ENCODE data around the gene POLR2A. TPM values are rescaled to one million over a fixed set of nuclear protein-coding genes. Genes with fewer than 3 reads are reported as not detected.

The POLR2A gene
- total and polyA plus RNA-seq, 2 donors (not counting 3 experiments of a cell fraction or from before 2014, with no cell fraction given), result 45.9 to 145 TPM

GRCh38 chr17:7548585-7549400 lies 64.6 kb downstream of the POLR2A start, which contains the start of gene TNFSF12:
Gene TNFSF12 (plus strand): TSS chr17:7549058. CDS start chr17:7549154, 96 bp downstream.
- no peaks in the 10 kb centered on the region for H3K79me2 ChIP-seq (ENCODE audit: control insufficient read depth, insufficient read depth, low read length)
- peak; percentile 40 for DNase-seq (ENCODE audit: low read depth, low spot score)
- BruUV-seq (replicated peaks), result no TSS peak
- peak within 1 kb of the TSS; percentile 87 for H3K4me2 ChIP-seq (ENCODE audit: insufficient read depth, low read length)
- no peaks in the 10 kb centered on the region for H3K36me3 ChIP-seq (ENCODE audit: control insufficient read depth in 2 of 2, extremely low read depth in 1 of 2, insufficient read depth in 2 of 2, low read length in 2 of 2)
- no peaks in the 10 kb centered on the region for H3K9me1 ChIP-seq (replicated peaks; ENCODE audit: control insufficient read depth, extremely low read depth, insufficient read depth, low read length)
- H3K4me3 ChIP-seq (replicated peaks in 1 of 3; ENCODE audit: insufficient read depth in 1 of 3, low read depth in 1 of 3, low read length in 3 of 3), result peak within 1 kb of the TSS; percentile 24 to 60 (median 40)
- no peaks in the 10 kb centered on the region for H3K9me3 ChIP-seq (replicated peaks; ENCODE audit: control insufficient read depth, insufficient read depth, low read length)
- H3K4me1 ChIP-seq (ENCODE audit: control insufficient read depth, extremely low read depth, insufficient read depth, low read length), result peaks cover 10% of the 10 kb centered on the region
- H3K9ac ChIP-seq (replicated peaks; ENCODE audit: extremely low read depth, insufficient read depth, low read length), result peak within 1 kb of the TSS; percentile 49
- H3K27me3 ChIP-seq (ENCODE audit: control insufficient read depth in 2 of 2, insufficient read depth in 2 of 2, low read length in 2 of 2), result no peaks in the 10 kb centered on the region
- TF ChIP-seq MYC (IDR thresholded peaks at IDR 0.05; ENCODE audit: low read depth, low read length) (no peak), POLR2AphosphoS5 (IDR thresholded peaks at IDR 0.05; ENCODE audit: insufficient read depth, low read depth, low read length) (peak; percentile 32), POLR2A (IDR thresholded peaks at IDR 0.05; ENCODE audit: low read depth, low read length) (peak; percentile 72), EZH2 (IDR thresholded peaks at IDR 0.05; ENCODE audit: borderline replicate concordance, low read depth, low read length, severe bottlenecking) (no peak)
- TF ChIP-seq, protein P1, sequence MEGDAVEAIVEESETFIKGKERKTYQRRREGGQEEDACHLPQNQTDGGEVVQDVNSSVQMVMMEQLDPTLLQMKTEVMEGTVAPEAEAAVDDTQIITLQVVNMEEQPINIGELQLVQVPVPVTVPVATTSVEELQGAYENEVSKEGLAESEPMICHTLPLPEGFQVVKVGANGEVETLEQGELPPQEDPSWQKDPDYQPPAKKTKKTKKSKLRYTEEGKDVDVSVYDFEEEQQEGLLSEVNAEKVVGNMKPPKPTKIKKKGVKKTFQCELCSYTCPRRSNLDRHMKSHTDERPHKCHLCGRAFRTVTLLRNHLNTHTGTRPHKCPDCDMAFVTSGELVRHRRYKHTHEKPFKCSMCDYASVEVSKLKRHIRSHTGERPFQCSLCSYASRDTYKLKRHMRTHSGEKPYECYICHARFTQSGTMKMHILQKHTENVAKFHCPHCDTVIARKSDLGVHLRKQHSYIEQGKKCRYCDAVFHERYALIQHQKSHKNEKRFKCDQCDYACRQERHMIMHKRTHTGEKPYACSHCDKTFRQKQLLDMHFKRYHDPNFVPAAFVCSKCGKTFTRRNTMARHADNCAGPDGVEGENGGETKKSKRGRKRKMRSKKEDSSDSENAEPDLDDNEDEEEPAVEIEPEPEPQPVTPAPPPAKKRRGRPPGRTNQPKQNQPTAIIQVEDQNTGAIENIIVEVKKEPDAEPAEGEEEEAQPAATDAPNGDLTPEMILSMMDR (IDR thresholded peaks at IDR 0.05; ENCODE audit: extremely low read depth in 1 of 2, insufficient read depth in 1 of 2, low read depth in 1 of 2, low read length in 2 of 2), result peak in 1 of 2 donors; percentile 31
- CTCF ChIA-PET, result interaction anchor here (0.8 to 5.1 kb wide), 5 partner anchors 9 to 34 kb away, joined by 3 to 32 read pairs (median 4); partner anchors contain the start of gene TNFSF13
- peak within 1 kb of the TSS; percentile 68 for H2AFZ ChIP-seq (ENCODE audit: low read depth, low read length)
- intact Hi-C loops (cut with micrococcal nuclease) (no loop called here), dilution Hi-C loops (cut with MboI; ENCODE audit: extremely low pct_ligation_motif_present, low sequenced_read_pairs) (no loop called here)
- no peaks in the 10 kb centered on the region for H4K20me1 ChIP-seq (replicated peaks; ENCODE audit: control insufficient read depth, extremely low read depth, insufficient read depth, low read length)
- no peak within 1 kb of the TSS for H3K27ac ChIP-seq (ENCODE audit: insufficient read depth, low read depth, low read length)
- POLR2A ChIA-PET, result no interaction called here
- peak; percentile 67 for FAIRE-seq

Small RNA genes within 50 kb of the gene (small RNA-seq; reads per million reads assigned to genes)
- not detected for gene RF00019 (ENCODE audit: insufficient read depth, insufficient read length, low read depth, low replicate concordance)

Other genes with a start within 250 kb of the POLR2A start
Only the 30 nearest of the 40 such genes appear.
- gene SLC2A4, start 202.6 kb upstream of the POLR2A start, total RNA-seq, result 0.23 TPM in 1 of 2 replicates, not detected in the other
- 0.12 and 0.18 TPM in 2 replicates for gene SLC2A4, start 202.6 kb upstream of the POLR2A start, polyA plus RNA-seq
- 0.31 TPM in 1 of 2 replicates, not detected in the other for gene YBX2, start 189.7 kb upstream of the POLR2A start, total RNA-seq
- gene YBX2, start 189.7 kb upstream of the POLR2A start, polyA plus RNA-seq, result 0.15 and 0.18 TPM in 2 replicates
- 847 and 859 TPM in 2 replicates for gene EIF5A, start 176.7 kb upstream of the POLR2A start, total RNA-seq
- 650 and 689 TPM in 2 replicates for gene EIF5A, start 176.7 kb upstream of the POLR2A start, polyA plus RNA-seq
- 51.6 and 61.3 TPM in 2 replicates for gene GPS2, start 169.0 kb upstream of the POLR2A start, total RNA-seq
- gene GPS2, start 169.0 kb upstream of the POLR2A start, polyA plus RNA-seq, result 132 and 169 TPM in 2 replicates
- gene NEURL4, start 155.0 kb upstream of the POLR2A start, total RNA-seq, result 34.2 and 44.9 TPM in 2 replicates
- gene NEURL4, start 155.0 kb upstream of the POLR2A start, polyA plus RNA-seq, result 24.3 and 32.0 TPM in 2 replicates
- not detected in 2 replicates for gene ACAP1, start 147.8 kb upstream of the POLR2A start, total RNA-seq
- 0.46 TPM in 1 of 2 replicates, not detected in the other for gene ACAP1, start 147.8 kb upstream of the POLR2A start, polyA plus RNA-seq
- 3.5 and 3.8 TPM in 2 replicates for gene KCTD11, start 132.2 kb upstream of the POLR2A start, total RNA-seq
- 6.5 and 6.7 TPM in 2 replicates for gene KCTD11, start 132.2 kb upstream of the POLR2A start, polyA plus RNA-seq
- gene TMEM95, start 129.2 kb upstream of the POLR2A start, total RNA-seq, result not detected in 2 replicates
- not detected in 2 replicates for gene TMEM95, start 129.2 kb upstream of the POLR2A start, polyA plus RNA-seq
- gene TNK1, start 103.3 kb upstream of the POLR2A start, total RNA-seq, result 0.58 and 0.67 TPM in 2 replicates
- gene TNK1, start 103.3 kb upstream of the POLR2A start, polyA plus RNA-seq, result 0.14 and 0.22 TPM in 2 replicates
- gene PLSCR3, start 89.8 kb upstream of the POLR2A start, total RNA-seq, result 54.5 and 59.9 TPM in 2 replicates
- 94.8 and 111 TPM in 2 replicates for gene PLSCR3, start 89.8 kb upstream of the POLR2A start, polyA plus RNA-seq
- 57.3 and 67.4 TPM in 2 replicates for gene TMEM256, start 80.3 kb upstream of the POLR2A start, total RNA-seq
- 148 and 218 TPM in 2 replicates for gene TMEM256, start 80.3 kb upstream of the POLR2A start, polyA plus RNA-seq
- 25.9 and 29.2 TPM in 2 replicates for gene NLGN2, start 76.5 kb upstream of the POLR2A start, total RNA-seq
- gene NLGN2, start 76.5 kb upstream of the POLR2A start, polyA plus RNA-seq, result 15.4 and 15.5 TPM in 2 replicates
- gene SPEM1, start 64.0 kb upstream of the POLR2A start, total RNA-seq, result not detected in 2 replicates
- not detected in 2 replicates for gene SPEM1, start 64.0 kb upstream of the POLR2A start, polyA plus RNA-seq
- not detected in 2 replicates for gene SPEM2, start 58.8 kb upstream of the POLR2A start, total RNA-seq
- not detected in 2 replicates for gene SPEM2, start 58.8 kb upstream of the POLR2A start, polyA plus RNA-seq
- not detected in 2 replicates for gene SPEM3, start 55.5 kb upstream of the POLR2A start, total RNA-seq
- gene SPEM3, start 55.5 kb upstream of the POLR2A start, polyA plus RNA-seq, result not detected in 2 replicates
- gene TMEM102, start 48.9 kb upstream of the POLR2A start, total RNA-seq, result 6.1 and 6.5 TPM in 2 replicates
- gene TMEM102, start 48.9 kb upstream of the POLR2A start, polyA plus RNA-seq, result 5.8 and 8.4 TPM in 2 replicates
- 1.8 TPM in 1 of 2 replicates, not detected in the other for gene FGF11, start 44.9 kb upstream of the POLR2A start, total RNA-seq
- 0.70 and 0.92 TPM in 2 replicates for gene FGF11, start 44.9 kb upstream of the POLR2A start, polyA plus RNA-seq
- gene CHRNB1, start 39.3 kb upstream of the POLR2A start, total RNA-seq, result 5.4 and 5.6 TPM in 2 replicates
- 9.3 and 9.6 TPM in 2 replicates for gene CHRNB1, start 39.3 kb upstream of the POLR2A start, polyA plus RNA-seq
- gene ZBTB4, start 4.7 kb upstream of the POLR2A start, total RNA-seq, result 26.5 and 27.4 TPM in 2 replicates
- gene ZBTB4, start 4.7 kb upstream of the POLR2A start, polyA plus RNA-seq, result 15.1 and 15.7 TPM in 2 replicates
- not detected in 2 replicates for gene SLC35G6, start 2.9 kb upstream of the POLR2A start, total RNA-seq
- not detected in 2 replicates for gene SLC35G6, start 2.9 kb upstream of the POLR2A start, polyA plus RNA-seq
- gene TNFSF12, start 64.7 kb downstream of the POLR2A start, total RNA-seq, result 21.0 and 28.4 TPM in 2 replicates
- gene TNFSF12, start 64.7 kb downstream of the POLR2A start, polyA plus RNA-seq, result 39.4 and 40.5 TPM in 2 replicates
- 3.7 and 5.4 TPM in 2 replicates for gene TNFSF13, start 74.4 kb downstream of the POLR2A start, total RNA-seq
- 3.6 and 4.3 TPM in 2 replicates for gene TNFSF13, start 74.4 kb downstream of the POLR2A start, polyA plus RNA-seq
- gene SENP3, start 77.6 kb downstream of the POLR2A start, total RNA-seq, result 56.5 and 63.4 TPM in 2 replicates
- 91.6 and 96.5 TPM in 2 replicates for gene SENP3, start 77.6 kb downstream of the POLR2A start, polyA plus RNA-seq
- 2.9 and 4.5 TPM in 2 replicates for gene CD68, start 95.3 kb downstream of the POLR2A start, total RNA-seq
- gene CD68, start 95.3 kb downstream of the POLR2A start, polyA plus RNA-seq, result 29.1 and 30.8 TPM in 2 replicates
- gene MPDU1, start 99.5 kb downstream of the POLR2A start, total RNA-seq, result 61.2 and 78.0 TPM in 2 replicates
- gene MPDU1, start 99.5 kb downstream of the POLR2A start, polyA plus RNA-seq, result 368 and 384 TPM in 2 replicates
- 0.39 and 0.46 TPM in 2 replicates for gene SOX15, start 105.7 kb downstream of the POLR2A start, total RNA-seq
- 0.19 and 0.26 TPM in 2 replicates for gene SOX15, start 105.7 kb downstream of the POLR2A start, polyA plus RNA-seq
- 33.1 and 40.1 TPM in 2 replicates for gene FXR2, start 130.5 kb downstream of the POLR2A start, total RNA-seq
- 48.9 and 59.9 TPM in 2 replicates for gene FXR2, start 130.5 kb downstream of the POLR2A start, polyA plus RNA-seq
- gene SAT2, start 143.5 kb downstream of the POLR2A start, total RNA-seq, result 51.8 and 52.5 TPM in 2 replicates
- 27.9 and 38.0 TPM in 2 replicates for gene SAT2, start 143.5 kb downstream of the POLR2A start, polyA plus RNA-seq
- not detected in 2 replicates for gene SHBG, start 145.8 kb downstream of the POLR2A start, total RNA-seq
- gene SHBG, start 145.8 kb downstream of the POLR2A start, polyA plus RNA-seq, result 0.32 and 0.51 TPM in 2 replicates
- not detected in 2 replicates for gene ATP1B2, start 166.6 kb downstream of the POLR2A start, total RNA-seq
- gene ATP1B2, start 166.6 kb downstream of the POLR2A start, polyA plus RNA-seq, result 0.06 TPM in 1 of 2 replicates, not detected in the other

Data from endothelial cell of umbilical vein (primary cell).